HepG2 (cell line): Measurements from ENCODE around the gene SIX5. TPM values are rescaled to one million over a fixed set of nuclear protein-coding genes. Genes with fewer than 3 reads are reported as not detected.

ENCODE experiments used
- ATAC-seq: fragments of 200-7000 bp; cut with Tn5 transposase; 3 replicates; pipeline ENCODE4 v1.9.1; 2020; ENCODE audit warnings: mild to moderate bottlenecking, moderate library complexity
- BruUV-seq: library from RNA; stranded (reverse); fragments of 400-500 nt; replicated peaks from 2 replicates; lab custom pipeline; 2021; lab: Mats Ljungman, UMichigan
- CTCF ChIA-PET: fragments of 300-600 bp; formaldehyde crosslinking; extraction: SDS; loops from one replicate; lab custom pipeline; 2021; ENCODE audit warnings: low total read pairs, inconsistent platforms, low intra/inter-chr PET ratio; lab: Yijun Ruan, JAX
- POLR2A ChIA-PET: fragments of 350-600 bp; sonication (Branson Sonifier 250); formaldehyde crosslinking; loops from one replicate; lab custom pipeline; 2020; ENCODE audit warnings: antibody characterized with exemption, inconsistent platforms; lab: Yijun Ruan, JAX
- DNase-seq: peaks from one replicate; pipeline ENCODE4 v3.0.0-alpha.2; 2015; ENCODE audit warnings: low spot score
- FAIRE-seq: peaks from 3 replicates; lab custom pipeline; 2011; peaks lifted over from hg19 to GRCh38; lab: Jason Lieb, UNC
- H2AFZ ChIP-seq: one replicate; pipeline ENCODE4 v1.6.1; 2011; ENCODE audit warnings: low read length, inconsistent platforms
- H3K27ac ChIP-seq: fragments of 300-600 bp; 3 replicates; pipeline ENCODE4 v1.8.0; 2011; ENCODE audit warnings: mixed run types, mild to moderate bottlenecking, mixed read lengths, low read length, inconsistent platforms; ENCODE audit not compliant: insufficient read depth; ENCODE audit errors: extremely low read length
- H3K27me3 ChIP-seq, 2 experiments: fragments of 200-600 bp in 1 of 2; 2 replicates in 1 of 2; 3 replicates in 1 of 2; pipeline versions ENCODE4 v1.6.0 to v1.8.0; 2011; ENCODE audit warnings: low read length in 2 of 2, mild to moderate bottlenecking in 2 of 2, moderate library complexity in 2 of 2, inconsistent platforms in 1 of 2; ENCODE audit not compliant: insufficient read depth in 2 of 2, control insufficient read depth in 1 of 2
- H3K36me3 ChIP-seq, 2 experiments: fragments of 200-600 bp in 1 of 2; replicated peaks in 1 of 2; 2 replicates in 1 of 2; 3 replicates in 1 of 2; pipeline versions ENCODE4 v1.5.1 to v1.8.0; 2011; ENCODE audit warnings: low read length in 2 of 2, inconsistent platforms in 1 of 2; ENCODE audit not compliant: insufficient read depth in 2 of 2, control insufficient read depth in 1 of 2
- H3K4me1 ChIP-seq: 2 replicates; pipeline ENCODE4 v1.5.1; 2012; ENCODE audit warnings: low read length, inconsistent platforms; ENCODE audit not compliant: insufficient read depth
- H3K4me2 ChIP-seq: 2 replicates; pipeline ENCODE4 v1.6.0; 2011; ENCODE audit warnings: low read depth, low read length, inconsistent platforms
- H3K4me3 ChIP-seq, 3 experiments: fragments of 200-600 bp in 1 of 3; sonication (generic), shearing (Covaris generic) in 1 of 3; replicated peaks in 1 of 3; 2 replicates each; pipeline ENCODE4 v1.5.1; 2011 to 2016; ENCODE audit warnings: low read length in 3 of 3, inconsistent platforms in 2 of 3, low read depth in 2 of 3, mild to moderate bottlenecking in 2 of 3, control low read depth in 1 of 3, mixed read lengths in 1 of 3; ENCODE audit not compliant: insufficient read depth in 1 of 3
- H3K79me2 ChIP-seq: one replicate; pipeline ENCODE4 v1.6.1; 2011; ENCODE audit warnings: low read length, inconsistent platforms; ENCODE audit not compliant: insufficient read depth
- H3K9ac ChIP-seq: 2 replicates; pipeline ENCODE4 v1.6.0; 2011; ENCODE audit warnings: mild to moderate bottlenecking, low read depth, low read length, inconsistent platforms; ENCODE audit not compliant: insufficient read depth
- H3K9me3 ChIP-seq: 2 replicates; pipeline ENCODE4 v1.5.1; 2012; ENCODE audit warnings: mild to moderate bottlenecking, low read length
- H4K20me1 ChIP-seq: 2 replicates; pipeline ENCODE4 v1.6.0; 2011; ENCODE audit warnings: inconsistent platforms, mild to moderate bottlenecking, low read length, moderate library complexity; ENCODE audit not compliant: insufficient read depth
- AFF4 ChIP-seq: sonication (generic); formaldehyde crosslinking; IDR thresholded peaks from 2 replicates; pipeline ENCODE4 v1.4.0; 2020; ENCODE audit warnings: missing genetic modification reagents
- CTCF ChIP-seq: sonication (generic); formaldehyde crosslinking; IDR thresholded peaks from 2 replicates; pipeline ENCODE4 v1.5.0; 2020; ENCODE audit warnings: mild to moderate bottlenecking, missing genetic modification reagents, moderate library complexity
- HIC2 ChIP-seq: sonication (generic); formaldehyde crosslinking; IDR thresholded peaks from 2 replicates; pipeline ENCODE4 v1.9.0; 2022; ENCODE audit warnings: low read depth, missing genetic modification reagents
- HNRNPL ChIP-seq: fragments of 200-400 bp; formaldehyde crosslinking; IDR thresholded peaks from 2 replicates; pipeline ENCODE4 v1.6.1; 2017; ENCODE audit warnings: mild to moderate bottlenecking, low read depth, low read length
- KAT2B ChIP-seq: fragments of 150-350 bp; IDR thresholded peaks from 2 replicates; pipeline ENCODE4 v1.6.1; 2014; ENCODE audit warnings: low read depth, low read length, borderline replicate concordance
- KLF6 ChIP-seq: IDR thresholded peaks from 2 replicates; pipeline ENCODE4 v1.8.0; 2016; ENCODE audit warnings: missing biosample characterization, missing genetic modification reagents
- ZFP91 ChIP-seq: sonication (generic); formaldehyde crosslinking; IDR thresholded peaks from 2 replicates; pipeline ENCODE4 v1.9.0; 2022; ENCODE audit warnings: missing genetic modification reagents, mild to moderate bottlenecking, borderline replicate concordance
- ZFY ChIP-seq: sonication (generic); formaldehyde crosslinking; IDR thresholded peaks from 2 replicates; pipeline ENCODE4 v1.4.0; 2020; ENCODE audit warnings: missing genetic modification reagents
- WGBS: methylation state at CpG from one replicate; pipeline ENCODE4 v1.1.6; 2017; ENCODE audit warnings: low lambda C conversion rate; 5-methylcytosine and 5-hydroxymethylcytosine counted together
- in situ Hi-C: cut with HindIII; loops from 2 replicates; pipeline ENCODE4 v1.10.0; 2017; ENCODE audit warnings: low pct_unique_long_range_greater_than_20kb; ENCODE audit not compliant: extremely low pct_ligation_motif_present
- intact Hi-C: fragments of 100-400 bp; cut with micrococcal nuclease; formaldehyde crosslinking; loops from one replicate; pipeline ENCODE4 v1.10.0; 2022; ENCODE audit not compliant: unreplicated experiment
- polyA plus RNA-seq, 8 experiments: library from polyadenylated mRNA; depleted of rRNA in 3 of 8; stranded (reverse) in 7 of 8; unstranded in 1 of 8; fragments of >200 nt; fragmentation: Illumina TruSeq in 4 of 8; extraction: Trizol in 4 of 8; gene quantifications; 2 replicates each; pipeline versions ENCODE4 v1.2.1 to v1.2.3, GENCODE V29; 2011 to 2016; ENCODE audit warnings: low read depth in 4 of 8, missing spikeins in 1 of 8, mixed read lengths in 1 of 8; ENCODE audit not compliant: insufficient read depth in 1 of 8
- total RNA-seq, 5 experiments: library from RNA; depleted of rRNA; stranded (reverse); fragments of >200 nt; fragmentation: Illumina TruSeq; extraction: Trizol; gene quantifications; 2 replicates each; pipeline ENCODE4 v1.2.3, GENCODE V29; 2016; ENCODE audit warnings: low read depth in 1 of 5
- TF ChIP-seq, protein P1 (sequence below): sonication (generic); formaldehyde crosslinking; IDR thresholded peaks from 2 replicates; pipeline ENCODE4 v1.4.0; 2020; ENCODE audit warnings: missing genetic modification reagents
- TF ChIP-seq, protein P2 (sequence below): IDR thresholded peaks from 2 replicates; pipeline ENCODE4 v1.6.1; 2018; ENCODE audit warnings: missing genetic modification reagents

SIX5 gene
- total and polyA plus RNA-seq, 2 of the 13 experiments (the other 11 are each of a cell fraction or from before 2014, with no cell fraction given), result 7.7 to 10.5 TPM

- Histone ChIP-seq H3K9ac (no peak overlapping the region), H3K27ac (no peak overlapping the region), H3K79me2 (no peaks in the 10 kb centered on the region), H3K9me3 (no peaks in the 10 kb centered on the region), H3K4me3 (peak overlapping the region in 2 of 3 experiments; percentile 11 to 61; a peak in 2 of 6 replicates), H3K27me3 (no peaks in the 10 kb centered on the region; a peak in 1 of 5 replicates), H3K36me3 (peaks cover 3 to 4% of the 10 kb centered on the region in 2 experiments; a peak in 2 of 5 replicates), H4K20me1 (peaks cover 4% of the 10 kb centered on the region; the same call in 1 of the 2 replicates), H3K4me2 (peak overlapping the region; percentile 66), H2AFZ (no peak overlapping the region), H3K4me1 (peaks cover 35% of the 10 kb centered on the region)
- DNase-seq, result no peak
- intact Hi-C loops (no loop called here), in situ Hi-C loops (no loop called here)
- ATAC-seq, result peak; percentile 52
- POLR2A ChIA-PET, result interaction anchor here (0.9 to 4.7 kb wide), 4 partner anchors 9 to 104 kb away, joined by 3 to 53 read pairs (median 4); partner anchors contain the start of genes IRF2BP1 and SIX5
- BruUV-seq, result no TSS peak
- CTCF ChIA-PET, result no interaction called here
- no peak for FAIRE-seq
- 24% methylated on average over 10 of the region's 17 CpGs for WGBS
- no peak for TF ChIP-seq ZFY
- no peak for TF ChIP-seq KAT2B
- TF ChIP-seq AFF4 (CRISPR knock-in tag), result no peak
- 0 out of 2 replicates have a peak, but pooled peaks have one; percentile 43 for TF ChIP-seq ZFP91 (CRISPR knock-in tag)
- TF ChIP-seq, protein P1, sequence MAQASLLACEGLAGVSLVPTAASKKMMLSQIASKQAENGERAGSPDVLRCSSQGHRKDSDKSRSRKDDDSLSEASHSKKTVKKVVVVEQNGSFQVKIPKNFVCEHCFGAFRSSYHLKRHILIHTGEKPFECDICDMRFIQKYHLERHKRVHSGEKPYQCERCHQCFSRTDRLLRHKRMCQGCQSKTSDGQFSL (CRISPR knock-in tag), result 0 out of 2 replicates have a peak, but pooled peaks have one; percentile 18
- TF ChIP-seq HIC2 (CRISPR knock-in tag), result peak; percentile 73; the same call in 1 of the 2 replicates
- TF ChIP-seq KLF6 (CRISPR knock-in tag), result no peak
- TF ChIP-seq, protein P2, sequence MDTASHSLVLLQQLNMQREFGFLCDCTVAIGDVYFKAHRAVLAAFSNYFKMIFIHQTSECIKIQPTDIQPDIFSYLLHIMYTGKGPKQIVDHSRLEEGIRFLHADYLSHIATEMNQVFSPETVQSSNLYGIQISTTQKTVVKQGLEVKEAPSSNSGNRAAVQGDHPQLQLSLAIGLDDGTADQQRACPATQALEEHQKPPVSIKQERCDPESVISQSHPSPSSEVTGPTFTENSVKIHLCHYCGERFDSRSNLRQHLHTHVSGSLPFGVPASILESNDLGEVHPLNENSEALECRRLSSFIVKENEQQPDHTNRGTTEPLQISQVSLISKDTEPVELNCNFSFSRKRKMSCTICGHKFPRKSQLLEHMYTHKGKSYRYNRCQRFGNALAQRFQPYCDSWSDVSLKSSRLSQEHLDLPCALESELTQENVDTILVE (CRISPR knock-in tag), result no peak
- TF ChIP-seq HNRNPL, result peak; percentile 83
- 0 out of 2 replicates have a peak, but pooled peaks have one; percentile 5 for TF ChIP-seq CTCF (CRISPR knock-in tag)
Observed at GRCh38 chr19:45781214-45782161, 12.4 kb upstream of the SIX5 start.
